AG20443 (cell line): ENCODE data around the gene BTBD3.

Experiments used
- DNase-seq: peaks from one replicate; pipeline ENCODE4 v3.0.0; 2012; ENCODE audit warnings: low spot score, mixed read lengths

The BTBD3 gene

DNA sequence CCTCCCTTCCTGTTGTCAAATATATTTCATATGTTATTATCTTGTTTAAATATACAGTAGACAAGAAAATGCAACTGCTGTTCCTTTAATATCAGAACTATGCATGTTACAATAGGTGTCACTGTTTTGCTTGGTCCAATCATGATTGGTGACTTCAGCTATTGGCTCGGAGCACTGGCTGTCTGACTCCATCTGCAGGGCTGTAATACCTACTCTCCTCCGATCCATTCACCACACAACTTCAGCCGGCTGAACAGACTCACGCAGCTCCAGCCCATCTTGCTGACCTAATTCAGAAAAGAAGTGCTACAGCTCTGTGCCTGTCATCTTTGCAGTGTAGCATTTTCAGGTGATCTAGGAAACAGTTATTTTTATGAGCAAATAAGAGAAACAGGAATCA lies at the start of gene BTBD3:
TSS of gene BTBD3 (plus strand) at position 231 of the 400 bp plus-strand sequence. CDS start 383 bp downstream, outside the sequence.
- peak; percentile 75 for DNase-seq

GRCh38 chr20:11869641-11870040 lies 48.1 kb upstream of the BTBD3 start:
- no peak for DNase-seq

- DNase-seq: no peak
Observed at GRCh38 chr20:11870411-11870810, 47.3 kb upstream of the BTBD3 start.

DNA sequence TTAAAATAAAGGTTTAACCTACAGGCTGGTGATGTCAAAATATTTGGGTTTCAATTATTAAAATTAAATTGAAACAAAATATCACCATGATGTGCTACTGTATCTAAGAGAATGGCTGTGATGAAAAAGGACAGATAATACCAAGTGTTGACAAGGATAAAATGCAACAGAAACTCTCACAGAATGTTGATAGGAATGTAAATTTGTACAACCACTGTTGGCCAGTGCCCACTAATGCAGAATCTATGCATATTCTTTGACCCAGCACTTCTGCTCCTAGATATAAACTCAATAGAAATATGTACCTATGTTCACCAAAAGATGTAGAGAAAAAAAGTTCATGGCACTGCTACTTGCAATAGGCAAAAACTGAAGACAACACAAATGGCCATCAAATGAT lies 41.1 kb upstream of the BTBD3 start:
- no peak for DNase-seq

DNA sequence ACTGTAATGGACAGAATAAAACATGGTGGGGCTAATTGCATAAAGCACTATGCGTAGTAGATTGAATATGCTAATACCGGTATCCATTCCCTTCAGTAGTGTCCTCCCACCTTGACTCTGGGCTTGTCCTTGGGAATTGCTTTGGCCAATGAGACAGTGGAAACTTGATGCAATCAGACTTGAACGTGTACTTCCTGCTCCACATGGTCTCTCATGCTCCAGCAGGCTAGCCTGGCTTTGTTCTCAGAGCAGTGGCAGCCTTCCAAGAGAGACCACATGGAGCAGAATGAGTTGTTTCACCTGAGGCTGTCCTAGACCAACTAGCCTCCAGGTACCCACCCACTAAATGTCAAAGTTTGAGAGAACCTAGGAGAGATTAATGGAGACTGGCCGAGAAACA lies 37.0 kb upstream of the BTBD3 start:
- no peak for DNase-seq

DNA sequence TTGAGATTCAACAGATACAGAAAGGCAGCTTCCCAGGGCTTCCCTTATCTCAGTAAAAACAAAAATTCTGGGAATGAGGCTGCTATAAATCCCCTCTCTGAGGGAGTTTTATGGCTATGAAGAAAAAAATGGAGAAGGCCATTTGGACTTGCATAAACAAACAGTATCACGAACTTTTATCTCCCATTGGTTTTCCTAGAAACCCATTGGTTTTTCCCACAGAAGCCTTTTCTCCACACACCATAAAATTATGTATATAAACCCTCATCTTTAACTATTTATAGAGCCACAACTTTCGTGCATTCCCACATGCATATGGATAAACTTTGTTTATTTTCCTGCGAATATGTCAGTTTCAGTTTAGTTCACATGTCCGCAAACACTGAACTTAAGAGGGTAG lies 36.2 kb upstream of the BTBD3 start:
- DNase-seq: no peak

DNA sequence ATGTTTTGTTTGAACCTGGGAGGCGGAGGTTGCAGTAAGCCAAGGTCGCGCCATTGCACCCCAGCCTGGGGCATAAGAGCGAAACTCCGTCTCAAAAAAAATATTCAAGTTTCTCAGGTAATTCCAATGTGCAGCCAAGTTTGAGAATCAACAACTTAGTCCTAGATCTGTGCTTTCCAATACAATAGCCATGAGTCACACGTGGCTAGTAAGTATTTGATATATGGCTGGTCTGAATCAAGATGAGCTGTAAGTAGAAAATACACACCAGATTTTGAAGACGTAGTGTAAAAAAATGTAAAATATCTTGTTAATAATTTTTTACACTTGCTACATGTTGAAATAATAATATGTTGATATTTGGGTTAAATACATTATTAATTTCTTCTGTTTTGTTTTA lies 35.0 kb upstream of the BTBD3 start:
- DNase-seq: no peak

- DNase-seq: no peak
Observed at GRCh38 chr20:11888648-11889047, 29.0 kb upstream of the BTBD3 start.

DNA sequence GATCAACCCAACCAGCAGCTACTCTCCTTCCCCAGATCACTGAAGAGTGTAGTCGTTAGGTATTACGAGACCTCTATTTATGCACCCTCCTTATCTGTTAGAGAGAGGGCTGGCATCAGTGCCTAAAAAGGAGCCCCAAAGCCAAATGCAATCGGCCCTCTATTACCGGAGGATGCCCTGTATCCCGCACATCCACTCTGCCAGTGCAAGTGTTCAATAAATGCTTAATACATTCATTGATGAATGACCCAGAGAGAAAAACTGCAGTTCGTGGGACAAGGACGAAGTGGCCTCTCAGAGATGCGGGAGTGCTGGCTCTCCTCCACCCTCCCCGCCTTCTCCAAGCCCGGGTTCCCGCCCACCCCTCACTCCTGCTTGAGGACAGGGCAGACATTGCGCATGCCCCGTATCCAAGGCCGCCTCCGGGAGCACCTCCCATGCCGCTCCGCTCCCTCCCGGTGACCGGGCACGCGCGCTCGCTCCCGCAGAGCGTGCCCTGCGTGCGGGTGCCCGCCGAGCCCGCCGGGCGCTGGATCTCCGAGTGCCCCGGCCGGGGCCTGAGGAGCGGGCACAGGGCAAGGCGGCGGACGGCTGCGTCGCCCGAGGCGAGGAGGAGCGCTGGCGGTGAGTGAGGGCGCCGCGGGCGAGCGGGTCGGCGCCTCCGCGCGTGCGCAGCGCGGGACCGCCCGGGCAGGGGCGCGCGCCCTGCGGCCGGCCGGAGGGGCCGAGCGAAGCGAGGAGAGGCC lies 27.2 kb upstream of the BTBD3 start:
- peak; percentile 98 for DNase-seq

- peak; percentile 60 for DNase-seq
Observed at GRCh38 chr20:11891077-11891775, 26.5 kb upstream of the BTBD3 start.

DNA sequence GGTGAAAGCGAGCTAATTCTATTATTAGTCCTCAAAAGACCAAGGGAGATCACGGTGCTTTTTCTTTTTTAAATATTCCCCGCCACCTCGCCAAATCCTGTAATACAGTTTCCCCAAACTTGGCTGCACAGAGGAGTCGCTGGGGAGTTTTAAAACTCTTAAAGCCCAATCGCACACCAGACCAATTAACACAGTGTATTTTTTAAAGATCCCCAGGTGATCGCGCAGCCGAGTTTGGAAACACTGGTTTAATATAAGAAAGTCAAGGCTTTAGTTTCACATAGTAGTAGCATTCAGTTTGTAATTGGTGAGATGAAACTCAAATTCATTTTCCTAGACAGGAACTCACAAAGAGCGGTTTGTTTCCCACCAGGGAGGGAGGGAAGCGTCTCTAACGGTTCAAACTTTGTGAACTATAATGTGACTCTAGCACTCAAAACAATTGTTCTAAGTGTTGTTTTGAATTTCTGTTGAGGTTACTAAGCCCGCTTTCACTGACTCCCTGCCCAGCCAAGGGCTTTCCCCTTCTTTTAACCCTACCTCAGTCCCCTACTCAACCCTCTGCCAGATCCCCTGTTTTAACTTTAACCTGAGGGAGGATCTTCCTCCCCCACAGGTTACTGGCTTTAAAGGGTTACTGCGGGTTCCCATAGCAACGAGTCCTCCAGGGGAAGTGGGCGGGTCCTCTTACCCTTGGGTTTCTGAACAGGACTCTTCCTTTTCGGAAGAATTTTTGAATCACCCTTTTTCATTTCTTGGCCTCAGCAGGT lies 25.7 kb upstream of the BTBD3 start:
- peak; percentile 69 for DNase-seq

DNA sequence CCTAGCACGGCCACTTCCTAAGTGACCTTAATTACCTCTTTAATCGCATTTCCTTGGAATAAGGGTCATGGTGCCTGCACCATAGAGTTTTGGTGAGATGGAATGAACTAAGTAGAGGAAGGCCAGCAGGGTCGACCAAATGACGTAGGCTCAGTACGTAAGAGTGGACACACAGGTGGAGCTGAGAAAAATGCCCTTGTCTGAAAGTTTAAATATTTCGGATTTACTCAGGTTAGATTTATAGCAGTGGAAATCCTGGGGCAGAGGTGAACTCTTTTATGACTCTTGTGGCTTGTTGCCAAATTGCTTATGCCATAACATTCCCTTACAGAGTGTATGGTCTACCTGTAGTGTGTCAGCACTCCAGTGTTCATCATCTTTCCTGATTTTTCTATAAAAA lies 23.6 kb upstream of the BTBD3 start:
- DNase-seq: no peak

GRCh38 chr20:11895861-11896387 lies 21.8 kb upstream of the BTBD3 start:
- no peak for DNase-seq

- DNase-seq: peak; percentile 84
Observed at GRCh38 chr20:11901127-11901526, 16.6 kb upstream of the BTBD3 start.

GRCh38 chr20:11902285-11902697 lies 15.4 kb upstream of the BTBD3 start:
- DNase-seq: no peak

GRCh38 chr20:11905460-11906179 lies 12.1 kb upstream of the BTBD3 start:
- DNase-seq: no peak

GRCh38 chr20:11906626-11907480 lies 10.8 kb upstream of the BTBD3 start:
- no peak for DNase-seq

DNA sequence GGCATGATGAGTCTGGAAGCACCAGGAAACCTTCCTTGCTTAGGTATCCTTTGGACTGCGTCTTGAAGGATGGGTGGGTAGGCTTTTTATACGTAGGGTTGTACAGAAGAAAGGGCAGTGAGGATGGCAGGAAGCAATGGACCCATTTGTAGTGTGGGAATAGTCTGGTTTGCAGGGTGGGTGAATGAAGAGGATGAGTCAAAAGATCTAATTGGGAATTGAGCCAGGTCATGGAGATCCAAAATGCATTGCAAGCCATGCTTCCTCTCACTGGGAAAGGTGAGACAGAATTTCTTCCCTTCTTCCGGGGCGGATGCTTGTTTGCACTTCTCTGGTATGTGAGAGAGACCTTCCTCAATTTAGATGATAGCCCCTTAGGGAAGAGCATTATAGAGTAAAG lies 10.1 kb upstream of the BTBD3 start:
- DNase-seq: no peak

DNA sequence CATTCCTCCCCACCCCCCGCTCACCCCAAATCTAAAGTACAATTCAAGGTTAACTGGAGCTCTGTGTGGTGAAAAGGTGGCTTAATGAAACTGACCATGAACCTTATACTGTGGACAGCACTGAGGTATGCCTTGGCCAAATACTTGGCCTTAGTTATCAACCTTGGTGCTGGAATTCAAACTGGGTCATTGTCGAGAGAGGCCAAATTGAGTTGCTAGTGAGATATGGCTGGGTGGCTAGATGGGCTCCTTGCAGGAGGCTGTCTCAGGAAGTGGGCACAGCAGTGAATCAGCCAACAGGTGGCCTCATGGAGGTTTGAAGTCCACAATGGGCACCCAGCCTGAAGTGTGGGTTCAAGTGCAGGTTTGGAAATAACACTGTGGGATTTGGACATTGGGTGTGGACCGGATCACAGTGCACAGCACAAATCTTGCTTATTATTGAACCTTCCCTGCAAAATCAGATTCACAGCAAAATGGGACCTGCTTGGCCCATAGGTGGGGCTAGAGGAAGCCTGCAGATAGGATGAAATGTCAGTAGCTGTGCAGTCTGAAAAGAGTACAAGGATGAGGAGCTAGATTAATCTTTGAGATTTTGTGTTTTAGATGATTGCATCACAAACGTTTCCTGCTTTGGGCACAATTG lies 5.6 kb upstream of the BTBD3 start:
- DNase-seq: no peak

DNA sequence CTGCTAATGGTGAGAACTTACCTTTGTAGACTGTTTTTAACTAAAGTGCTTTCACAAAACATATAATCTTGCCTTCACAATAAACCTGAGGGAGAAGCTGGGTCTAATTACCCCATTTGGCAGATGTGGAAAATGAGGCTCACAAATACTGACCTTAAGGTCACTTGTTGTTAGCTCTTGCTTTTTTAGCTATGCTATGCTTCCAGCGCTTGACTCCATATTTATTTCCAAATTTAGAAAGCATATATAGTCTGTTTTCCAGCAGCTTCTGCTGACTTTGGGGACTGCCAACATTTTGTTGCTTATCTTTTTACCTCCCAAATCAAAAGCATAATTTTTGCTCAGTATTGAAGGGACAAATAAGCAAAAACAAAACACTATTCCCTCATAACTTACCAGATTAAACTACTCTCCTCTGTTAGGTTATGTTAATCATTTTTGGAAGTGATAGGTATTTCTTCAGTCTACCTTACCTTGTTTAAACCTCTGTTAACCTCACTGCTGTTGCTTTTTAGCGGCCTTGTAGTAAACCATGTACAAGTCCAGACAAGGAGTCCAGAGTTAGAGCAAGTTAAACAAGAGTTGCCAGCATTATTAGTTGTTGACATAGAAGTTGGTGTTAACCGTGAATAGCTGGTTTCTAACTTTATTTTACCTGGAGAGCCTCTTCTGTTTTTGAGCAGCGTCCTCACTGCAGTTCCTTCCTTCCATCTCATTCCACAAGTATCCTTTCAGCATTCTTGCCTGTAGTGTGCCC lies 4.9 kb upstream of the BTBD3 start:
- DNase-seq: no peak
